ENCODE data around the gene FOXO4. TPM values are rescaled to one million over a fixed set of nuclear protein-coding genes. Genes with fewer than 3 reads are reported as not detected.

Gene FOXO4
- polyA plus RNA-seq, 1 donor (not counting 4 experiments of a cell fraction or from before 2014, with no cell fraction given), result 1.6 TPM

- dilution Hi-C loops (cut with MboI; ENCODE audit: extremely low pct_ligation_motif_present, low sequenced_read_pairs), result no loop called here
- no peak overlapping the region for H3K4me2 ChIP-seq (ENCODE audit: control insufficient read depth, extremely low read depth, insufficient read depth, low read depth, low read length)
- no peaks in the 10 kb centered on the region for H4K20me1 ChIP-seq (ENCODE audit: control insufficient read depth, extremely low read depth, insufficient read depth, low read length)
- no peak overlapping the region for H3K27ac ChIP-seq (ENCODE audit: control insufficient read depth, insufficient read depth, low read length)
- TF ChIP-seq, protein P1, sequence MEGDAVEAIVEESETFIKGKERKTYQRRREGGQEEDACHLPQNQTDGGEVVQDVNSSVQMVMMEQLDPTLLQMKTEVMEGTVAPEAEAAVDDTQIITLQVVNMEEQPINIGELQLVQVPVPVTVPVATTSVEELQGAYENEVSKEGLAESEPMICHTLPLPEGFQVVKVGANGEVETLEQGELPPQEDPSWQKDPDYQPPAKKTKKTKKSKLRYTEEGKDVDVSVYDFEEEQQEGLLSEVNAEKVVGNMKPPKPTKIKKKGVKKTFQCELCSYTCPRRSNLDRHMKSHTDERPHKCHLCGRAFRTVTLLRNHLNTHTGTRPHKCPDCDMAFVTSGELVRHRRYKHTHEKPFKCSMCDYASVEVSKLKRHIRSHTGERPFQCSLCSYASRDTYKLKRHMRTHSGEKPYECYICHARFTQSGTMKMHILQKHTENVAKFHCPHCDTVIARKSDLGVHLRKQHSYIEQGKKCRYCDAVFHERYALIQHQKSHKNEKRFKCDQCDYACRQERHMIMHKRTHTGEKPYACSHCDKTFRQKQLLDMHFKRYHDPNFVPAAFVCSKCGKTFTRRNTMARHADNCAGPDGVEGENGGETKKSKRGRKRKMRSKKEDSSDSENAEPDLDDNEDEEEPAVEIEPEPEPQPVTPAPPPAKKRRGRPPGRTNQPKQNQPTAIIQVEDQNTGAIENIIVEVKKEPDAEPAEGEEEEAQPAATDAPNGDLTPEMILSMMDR (optimal IDR thresholded peaks at IDR 0.05 in 1 of 3, IDR thresholded peaks at IDR 0.05 in 1 of 3, conservative IDR thresholded peaks at IDR 0.05 in 1 of 3; ENCODE audit: extremely low read depth in 1 of 3, insufficient read depth in 2 of 3, low read length in 3 of 3), result no peak
- no peak for TF ChIP-seq EZH2 (IDR thresholded peaks at IDR 0.05; ENCODE audit: low read length)
- H3K27me3 ChIP-seq (ENCODE audit: control insufficient read depth, extremely low read depth, insufficient read depth, low read length), result no peaks in the 10 kb centered on the region
- no peaks in the 10 kb centered on the region for H3K9me1 ChIP-seq (ENCODE audit: control insufficient read depth, extremely low read depth, insufficient read depth, low read length)
- H3K79me2 ChIP-seq (ENCODE audit: control insufficient read depth, insufficient read depth, low read length), result no peaks in the 10 kb centered on the region
- FAIRE-seq, result no peak
- H3K4me3 ChIP-seq (ENCODE audit: control insufficient read depth in 2 of 3, extremely low read depth in 1 of 3, insufficient read depth in 2 of 3, low read depth in 1 of 3, low read length in 3 of 3), result no peak overlapping the region
- no peak for DNase-seq (ENCODE audit: low read depth, low spot score)
- no peaks in the 10 kb centered on the region for H3K9me3 ChIP-seq (ENCODE audit: control insufficient read depth, low read depth, low read length)
- no peak overlapping the region for H2AFZ ChIP-seq (ENCODE audit: control insufficient read depth, low read length)
- H3K36me3 ChIP-seq (ENCODE audit: control insufficient read depth in 2 of 2, extremely low read depth in 1 of 2, insufficient read depth in 2 of 2, low read length in 2 of 2), result no peaks in the 10 kb centered on the region
- H3K4me1 ChIP-seq (ENCODE audit: control insufficient read depth, extremely low read depth, insufficient read depth, low read length), result no peaks in the 10 kb centered on the region
- no peak overlapping the region for H3K9ac ChIP-seq (ENCODE audit: control insufficient read depth, extremely low read depth, insufficient read depth, low read length)
Measured at GRCh38 chrX:71107245-71107644, 11.6 kb downstream of the FOXO4 start.

DNA sequence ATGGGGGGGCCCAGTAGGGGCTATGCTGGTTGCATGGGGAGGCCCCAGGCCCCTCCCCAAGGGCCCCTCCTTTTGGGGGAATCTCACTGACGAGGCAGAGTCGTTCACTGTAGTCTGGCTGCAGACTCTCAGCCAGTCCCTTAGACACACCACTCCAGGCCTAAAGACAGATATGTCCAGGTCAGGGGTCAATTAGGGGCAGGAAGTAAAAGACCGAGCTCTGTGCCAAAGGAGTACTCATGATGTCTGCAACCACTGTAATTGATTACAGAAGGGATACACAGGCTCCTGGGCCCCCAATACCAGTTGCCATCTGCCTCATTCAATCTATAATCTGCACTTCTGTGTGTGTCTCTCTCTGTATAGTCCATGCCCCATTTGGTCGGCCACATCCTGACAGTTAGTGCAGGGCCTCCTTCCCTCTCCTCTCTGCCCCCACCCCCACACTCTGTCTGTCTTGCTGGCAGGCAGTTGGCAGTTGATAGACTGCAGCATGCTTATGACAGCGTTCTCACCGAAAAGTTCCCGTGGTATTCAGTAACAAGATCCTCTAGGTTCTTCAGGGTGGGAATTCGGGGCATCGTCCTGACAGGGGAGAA, 12.2 kb downstream of the FOXO4 start:
- H3K9me3 ChIP-seq (ENCODE audit: control insufficient read depth, low read depth, low read length), result no peaks in the 10 kb centered on the region
- no peaks in the 10 kb centered on the region for H3K79me2 ChIP-seq (ENCODE audit: control insufficient read depth, insufficient read depth, low read length)
- H3K4me2 ChIP-seq (ENCODE audit: control insufficient read depth, extremely low read depth, insufficient read depth, low read depth, low read length), result no peak overlapping the region
- H3K4me3 ChIP-seq (ENCODE audit: control insufficient read depth in 2 of 3, extremely low read depth in 1 of 3, insufficient read depth in 2 of 3, low read depth in 1 of 3, low read length in 3 of 3), result no peak overlapping the region
- H2AFZ ChIP-seq (ENCODE audit: control insufficient read depth, low read length), result no peak overlapping the region
- H3K9me1 ChIP-seq (ENCODE audit: control insufficient read depth, extremely low read depth, insufficient read depth, low read length), result no peaks in the 10 kb centered on the region
- no peaks in the 10 kb centered on the region for H4K20me1 ChIP-seq (ENCODE audit: control insufficient read depth, extremely low read depth, insufficient read depth, low read length)
- H3K27ac ChIP-seq (ENCODE audit: control insufficient read depth, insufficient read depth, low read length), result no peak overlapping the region
- H3K9ac ChIP-seq (ENCODE audit: control insufficient read depth, extremely low read depth, insufficient read depth, low read length), result no peak overlapping the region
- H3K36me3 ChIP-seq (ENCODE audit: control insufficient read depth in 2 of 2, extremely low read depth in 1 of 2, insufficient read depth in 2 of 2, low read length in 2 of 2), result no peaks in the 10 kb centered on the region
- H3K27me3 ChIP-seq (ENCODE audit: control insufficient read depth, extremely low read depth, insufficient read depth, low read length), result no peaks in the 10 kb centered on the region
- TF ChIP-seq, protein P1 (optimal IDR thresholded peaks at IDR 0.05 in 1 of 3, IDR thresholded peaks at IDR 0.05 in 1 of 3, conservative IDR thresholded peaks at IDR 0.05 in 1 of 3; ENCODE audit: extremely low read depth in 1 of 3, insufficient read depth in 2 of 3, low read length in 3 of 3), result no peak
- no peak for TF ChIP-seq EZH2 (IDR thresholded peaks at IDR 0.05; ENCODE audit: low read length)
- FAIRE-seq (no peak), DNase-seq (ENCODE audit: low read depth, low spot score) (no peak)
- no peaks in the 10 kb centered on the region for H3K4me1 ChIP-seq (ENCODE audit: control insufficient read depth, extremely low read depth, insufficient read depth, low read length)
- dilution Hi-C loops (cut with MboI; ENCODE audit: extremely low pct_ligation_motif_present, low sequenced_read_pairs), result no loop called here

Measured in keratinocyte (primary cell).